Progenitor cell of endocrine pancreas (in vitro differentiated cells): ENCODE results near the gene CD63. TPM values are rescaled to one million over a fixed set of nuclear protein-coding genes. Genes with fewer than 3 reads are reported as not detected.

ENCODE experiments used
- DNase-seq: peaks from one replicate; pipeline ENCODE4 v3.0.0; 2021; ENCODE audit warnings: low spot score; ENCODE audit not compliant: unreplicated experiment
- H3K27ac Mint-ChIP-seq: 2 replicates; pipeline ENCODE4 v1.8.0; 2021; ENCODE audit warnings: mild to moderate bottlenecking, moderate library complexity, mixed read lengths
- H3K27me3 Mint-ChIP-seq: 2 replicates; pipeline ENCODE4 v1.8.0; 2021; ENCODE audit warnings: mixed read lengths
- H3K36me3 Mint-ChIP-seq: 2 replicates; pipeline ENCODE4 v1.8.0; 2022; ENCODE audit warnings: mixed read lengths; ENCODE audit not compliant: insufficient read depth
- H3K4me1 Mint-ChIP-seq: 2 replicates; pipeline ENCODE4 v1.8.0; 2021; ENCODE audit warnings: low read depth, mixed read lengths
- H3K4me3 Mint-ChIP-seq: 2 replicates; pipeline ENCODE4 v1.8.0; 2021; ENCODE audit warnings: low read depth, mild to moderate bottlenecking, moderate library complexity, mixed read lengths
- H3K9me3 Mint-ChIP-seq: 2 replicates; pipeline ENCODE4 v1.8.0; 2021; ENCODE audit warnings: low read depth, mixed read lengths
- total RNA-seq: library from RNA; stranded (reverse); gene quantifications from 2 replicates; pipeline ENCODE4 v1.2.1, GENCODE V29; 2021
- TF ChIP-seq, protein P1 (sequence below): fragments of 200-600 bp; sonication (generic); IDR thresholded peaks from one replicate; pipeline ENCODE4 v1.5.0; 2021; ENCODE audit warnings: antibody characterized with exemption, mild to moderate bottlenecking; ENCODE audit not compliant: unreplicated experiment

The CD63 gene
- total RNA-seq, 1 donor from 2014 or later: 407 TPM

DNA sequence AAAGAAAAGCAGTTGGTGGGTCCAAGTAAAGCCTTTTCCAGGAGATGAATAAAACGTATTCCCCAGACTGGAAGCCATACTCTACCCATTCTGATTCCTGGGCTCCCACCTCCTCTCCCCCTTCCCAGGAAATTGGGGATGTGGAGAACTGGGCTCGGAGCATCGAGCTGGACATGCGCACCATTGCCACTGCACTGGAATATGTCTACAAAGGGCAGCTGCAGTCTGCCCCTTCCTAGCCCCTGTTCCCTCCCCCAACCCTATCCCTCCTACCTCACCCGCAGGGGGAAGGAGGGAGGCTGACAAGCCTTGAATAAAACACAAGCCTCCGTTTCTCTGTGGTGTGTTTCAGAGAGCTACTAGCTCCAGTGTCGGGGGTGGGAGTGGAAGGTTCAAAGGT lies 9.4 kb downstream of the CD63 start:
- peaks cover 6% of the 10 kb centered on the region for H3K36me3 Mint-ChIP-seq
- H3K9me3 Mint-ChIP-seq: no peaks in the 10 kb centered on the region
- H3K4me1 Mint-ChIP-seq: peaks cover 15% of the 10 kb centered on the region
- H3K27me3 Mint-ChIP-seq: no peaks in the 10 kb centered on the region
- no peak for DNase-seq
- no peak overlapping the region for H3K4me3 Mint-ChIP-seq
- TF ChIP-seq, protein P1, sequence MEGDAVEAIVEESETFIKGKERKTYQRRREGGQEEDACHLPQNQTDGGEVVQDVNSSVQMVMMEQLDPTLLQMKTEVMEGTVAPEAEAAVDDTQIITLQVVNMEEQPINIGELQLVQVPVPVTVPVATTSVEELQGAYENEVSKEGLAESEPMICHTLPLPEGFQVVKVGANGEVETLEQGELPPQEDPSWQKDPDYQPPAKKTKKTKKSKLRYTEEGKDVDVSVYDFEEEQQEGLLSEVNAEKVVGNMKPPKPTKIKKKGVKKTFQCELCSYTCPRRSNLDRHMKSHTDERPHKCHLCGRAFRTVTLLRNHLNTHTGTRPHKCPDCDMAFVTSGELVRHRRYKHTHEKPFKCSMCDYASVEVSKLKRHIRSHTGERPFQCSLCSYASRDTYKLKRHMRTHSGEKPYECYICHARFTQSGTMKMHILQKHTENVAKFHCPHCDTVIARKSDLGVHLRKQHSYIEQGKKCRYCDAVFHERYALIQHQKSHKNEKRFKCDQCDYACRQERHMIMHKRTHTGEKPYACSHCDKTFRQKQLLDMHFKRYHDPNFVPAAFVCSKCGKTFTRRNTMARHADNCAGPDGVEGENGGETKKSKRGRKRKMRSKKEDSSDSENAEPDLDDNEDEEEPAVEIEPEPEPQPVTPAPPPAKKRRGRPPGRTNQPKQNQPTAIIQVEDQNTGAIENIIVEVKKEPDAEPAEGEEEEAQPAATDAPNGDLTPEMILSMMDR: no peak
- H3K27ac Mint-ChIP-seq: no peak overlapping the region

DNA sequence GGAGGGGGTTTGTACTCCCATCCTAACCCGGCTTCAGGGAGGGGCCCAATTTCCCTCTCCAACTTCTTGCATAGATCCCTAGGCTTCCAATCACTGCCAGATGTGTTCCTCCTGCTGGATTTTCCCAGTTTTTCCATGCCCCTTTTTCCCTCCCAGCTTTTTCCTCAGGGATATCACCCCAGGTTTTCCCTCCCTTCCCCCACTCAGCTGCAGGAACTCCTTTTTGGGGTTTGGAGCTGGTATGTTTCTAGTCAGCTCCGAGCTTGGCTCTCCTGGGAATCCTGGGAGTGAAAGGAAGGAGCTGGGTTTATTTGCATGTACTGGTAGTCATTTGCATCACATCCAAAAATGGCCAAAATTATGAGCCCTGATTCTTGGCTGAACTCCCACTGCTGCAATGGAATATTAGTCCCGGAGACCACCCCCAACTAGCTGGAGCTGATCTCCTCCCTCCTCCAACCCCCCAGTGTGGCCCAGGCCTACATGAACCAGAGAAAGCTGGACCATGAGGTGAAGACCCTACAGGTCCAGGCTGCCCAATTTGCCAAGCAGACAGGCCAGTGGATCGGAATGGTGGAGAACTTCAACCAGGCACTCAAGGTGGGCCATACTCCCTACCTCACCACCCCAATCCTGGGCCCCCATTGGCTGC lies 10.1 kb downstream of the CD63 start:
- Mint-ChIP-seq H3K4me3 (no peak overlapping the region), H3K9me3 (no peaks in the 10 kb centered on the region), H3K36me3 (peaks cover 4% of the 10 kb centered on the region), H3K27ac (no peak overlapping the region), H3K4me1 (peaks cover 15% of the 10 kb centered on the region), H3K27me3 (peaks cover 2% of the 10 kb centered on the region)
- DNase-seq: no peak
- TF ChIP-seq, protein P1: no peak

DNA sequence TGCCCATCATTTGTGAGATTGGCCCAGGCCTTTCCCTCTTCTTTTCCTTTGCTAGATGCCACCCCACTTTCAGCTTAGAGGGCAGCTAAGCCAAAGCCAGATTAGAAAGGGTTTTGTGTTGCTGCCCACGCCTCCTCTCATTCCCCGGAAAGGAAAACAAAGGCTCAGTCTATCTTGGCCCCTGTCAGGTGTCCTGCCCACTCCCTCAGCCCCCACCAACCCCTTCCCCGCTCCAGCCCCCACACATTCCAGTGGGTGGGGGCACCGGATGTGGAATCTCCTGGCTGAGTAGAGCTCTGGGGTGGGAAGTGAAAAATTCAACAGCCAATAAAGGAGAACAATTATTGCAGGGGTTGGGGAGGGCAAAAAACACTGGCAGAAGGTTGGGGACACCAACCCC lies 10.8 kb downstream of the CD63 start:
- H3K4me3 Mint-ChIP-seq: peak overlapping the region; percentile 11
- H3K9me3 Mint-ChIP-seq: no peaks in the 10 kb centered on the region
- no peak for DNase-seq
- no peak overlapping the region for H3K27ac Mint-ChIP-seq
- peaks cover 9% of the 10 kb centered on the region for H3K27me3 Mint-ChIP-seq
- peaks cover 2% of the 10 kb centered on the region for H3K36me3 Mint-ChIP-seq
- TF ChIP-seq, protein P1: no peak
- H3K4me1 Mint-ChIP-seq: peaks cover 15% of the 10 kb centered on the region

DNA sequence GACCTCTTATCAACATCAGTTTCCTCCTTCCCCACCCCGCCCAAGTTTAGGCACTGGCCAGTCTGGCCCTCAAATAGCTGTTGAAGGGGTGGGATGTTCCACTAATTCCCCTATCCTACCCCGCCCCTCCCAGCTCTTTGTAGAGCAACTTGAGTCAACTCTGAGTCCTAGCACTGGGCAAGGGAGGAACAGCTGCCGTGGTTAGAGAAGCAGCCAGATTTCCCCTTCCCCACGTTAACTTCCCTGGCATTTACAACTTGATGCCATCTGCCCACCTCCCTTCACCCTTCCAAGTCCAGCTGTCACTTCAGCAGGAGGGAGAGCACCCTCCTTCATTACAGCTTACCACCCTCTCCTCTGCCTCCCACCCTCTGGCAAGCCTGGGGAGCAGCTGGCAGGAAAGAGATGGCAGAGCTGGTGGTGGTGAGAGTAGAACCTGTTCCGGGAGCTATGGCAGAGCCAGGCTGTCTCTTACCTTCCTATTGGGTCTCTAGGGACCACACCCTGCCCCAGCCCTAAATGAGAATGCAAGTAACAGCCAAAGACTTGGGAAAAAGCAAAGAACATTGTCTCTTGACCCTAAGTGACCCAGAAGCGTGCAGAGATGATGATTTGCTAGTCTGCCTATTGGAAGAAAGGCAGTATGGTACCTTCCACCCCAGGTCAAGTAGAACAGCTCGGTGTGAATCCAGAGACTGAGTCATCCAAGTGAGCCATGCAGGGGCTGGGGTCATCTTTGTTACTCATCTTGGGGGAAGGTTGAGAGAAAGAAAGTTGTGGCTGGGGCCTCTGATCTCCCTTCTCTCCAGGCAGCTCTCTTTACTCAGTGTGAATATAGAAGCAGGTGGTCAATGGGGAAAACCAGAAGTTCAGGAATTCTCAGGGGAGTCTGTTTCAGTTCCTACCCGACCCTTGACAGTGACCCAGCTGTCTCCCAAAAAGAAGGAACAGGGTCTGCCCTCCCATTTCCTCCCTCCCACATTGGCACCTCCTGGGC lies 11.5 kb downstream of the CD63 start:
- Mint-ChIP-seq H3K4me1 (peaks cover 15% of the 10 kb centered on the region), H3K36me3 (peaks cover 2% of the 10 kb centered on the region), H3K4me3 (peak overlapping the region; percentile 90), H3K9me3 (no peaks in the 10 kb centered on the region), H3K27ac (peak overlapping the region; percentile 98), H3K27me3 (peaks cover 15% of the 10 kb centered on the region)
- TF ChIP-seq, protein P1: no peak
- DNase-seq: no peak

DNA sequence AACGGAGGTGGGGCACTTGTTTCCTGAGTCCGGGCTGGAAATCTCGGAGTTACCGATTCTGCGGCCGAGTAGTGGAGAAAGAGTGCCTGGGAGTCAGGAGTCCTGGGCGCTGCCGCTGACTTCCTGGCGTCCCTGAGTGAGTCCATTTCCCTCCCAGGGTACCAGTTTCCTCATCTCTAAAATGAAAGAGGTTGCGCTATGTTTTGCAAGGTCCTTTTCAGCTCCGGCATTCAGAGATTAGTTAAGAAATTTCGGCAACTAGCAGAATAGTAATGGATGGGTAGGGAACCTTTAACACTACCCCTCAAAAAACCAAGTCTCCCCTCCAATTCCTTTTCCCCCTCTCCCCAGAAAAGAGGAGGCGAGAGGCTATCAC lies 12.2 kb downstream of the CD63 start:
- Mint-ChIP-seq H3K9me3 (no peaks in the 10 kb centered on the region), H3K27ac (peak overlapping the region; percentile 98), H3K4me3 (peak overlapping the region; percentile 90), H3K36me3 (peaks cover 2% of the 10 kb centered on the region), H3K27me3 (peaks cover 23% of the 10 kb centered on the region), H3K4me1 (peaks cover 15% of the 10 kb centered on the region)
- TF ChIP-seq, protein P1: no peak
- no peak for DNase-seq
